NCI-H128 (cell line): Measurements from ENCODE around the gene PPDPF.

Experiments
- DNase-seq: peaks from one replicate; lab custom pipeline; 2025; ENCODE audit not compliant: unreplicated experiment; lab: John Stamatoyannopoulos, UW

PPDPF gene

DNA sequence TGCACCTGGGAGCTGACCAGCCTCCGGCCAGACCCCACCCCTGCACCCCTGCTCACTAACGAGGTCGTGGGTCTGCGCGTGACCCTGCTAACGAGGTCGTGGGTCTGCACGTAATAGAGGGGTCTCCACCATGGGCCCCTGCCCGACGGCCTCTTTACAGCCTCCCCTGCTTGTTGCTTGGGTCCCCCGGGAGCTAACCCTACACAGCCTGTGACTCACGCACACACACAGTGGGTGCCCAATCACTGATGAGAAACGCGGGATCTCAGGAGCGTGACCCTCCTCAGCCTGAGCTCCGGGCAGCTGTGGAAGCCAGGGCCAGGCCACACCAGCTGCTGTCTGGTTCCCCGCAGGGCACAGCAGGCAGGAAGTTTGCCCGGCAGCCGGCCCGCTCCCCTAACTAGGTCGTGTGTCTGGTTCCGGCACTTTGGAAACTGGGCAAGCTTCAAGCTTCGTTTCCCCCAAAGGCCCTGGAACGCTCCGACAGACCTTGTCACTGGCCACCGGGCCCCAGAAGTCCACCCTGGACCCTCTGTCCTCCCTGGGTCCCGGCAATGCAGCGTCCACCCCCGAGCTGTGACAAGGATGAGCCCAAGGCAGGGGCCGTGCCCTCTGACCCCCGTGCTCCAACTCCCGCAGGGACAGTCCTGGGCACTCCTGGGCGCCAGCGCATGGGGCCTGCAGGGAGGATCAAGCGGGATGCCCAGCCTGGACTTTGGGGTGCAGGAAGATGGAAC is 15.8 kb downstream of the PPDPF start:
- no peak for DNase-seq

DNA sequence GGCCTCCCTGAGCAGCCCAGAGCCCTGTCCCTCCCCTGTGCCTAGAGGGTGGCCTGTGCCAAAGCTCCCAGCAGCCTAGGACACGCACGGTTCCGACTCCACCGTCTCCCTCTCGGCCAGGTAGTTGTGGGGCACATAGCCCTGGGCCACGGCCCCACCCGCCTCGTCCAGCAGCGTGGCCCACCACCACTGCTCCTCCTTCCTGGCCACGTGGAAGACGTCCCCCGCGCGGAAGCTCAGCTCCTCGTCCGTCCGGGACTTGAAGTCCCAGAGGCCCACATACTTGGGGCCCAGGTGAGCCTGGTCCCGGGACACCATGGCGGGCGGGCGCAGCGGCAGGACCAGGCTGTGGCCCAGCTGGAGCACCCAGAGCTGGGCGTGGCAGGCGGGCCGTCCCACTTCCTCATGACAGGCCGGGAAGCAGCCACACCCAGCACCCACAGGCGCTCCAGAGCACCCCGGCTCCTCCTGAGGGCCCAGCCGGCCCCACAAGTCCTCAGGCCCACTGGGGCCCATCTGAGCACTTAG is 16.5 kb downstream of the PPDPF start, which contains the start of gene PTK6:
Gene PTK6 (minus strand): TSS at position 380 of the 528 bp plus-strand sequence. CDS start 62 bp downstream, at position 318.
- no peak for DNase-seq

DNA sequence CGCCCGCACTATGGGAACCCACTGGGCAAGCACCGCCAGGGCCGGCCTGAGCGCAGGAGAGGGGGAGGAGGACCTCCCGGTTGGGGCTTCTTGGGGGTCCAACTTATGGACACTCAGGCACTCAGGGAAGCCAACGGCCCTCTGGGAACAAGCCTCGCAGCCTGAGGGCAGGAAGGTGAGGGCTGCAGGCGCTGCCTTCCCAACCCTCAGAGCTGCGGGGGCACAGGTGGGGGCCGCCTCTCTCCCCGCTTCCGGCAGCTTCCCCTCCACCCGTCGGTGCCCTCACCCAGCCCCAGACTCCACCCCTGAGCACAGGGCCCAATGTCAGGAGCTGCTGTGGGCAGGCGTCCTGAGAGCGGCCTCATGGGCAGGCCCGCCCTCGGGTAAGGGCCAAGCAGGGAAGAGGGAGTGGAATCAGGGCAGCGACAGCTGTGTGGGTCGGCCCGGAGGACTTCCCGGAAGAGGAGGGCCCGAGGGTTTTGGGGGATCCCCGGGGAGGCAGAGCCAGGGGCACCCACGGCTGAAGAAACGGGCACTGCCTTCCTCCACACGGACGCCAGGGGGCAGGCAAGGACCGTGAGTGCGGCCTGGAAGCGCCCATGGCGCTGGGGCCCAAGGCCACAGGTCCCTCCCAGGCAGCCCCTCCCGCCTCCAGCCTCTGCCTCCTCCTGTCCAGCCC is 17.1 kb downstream of the PPDPF start:
- peak; percentile 38 for DNase-seq

DNA sequence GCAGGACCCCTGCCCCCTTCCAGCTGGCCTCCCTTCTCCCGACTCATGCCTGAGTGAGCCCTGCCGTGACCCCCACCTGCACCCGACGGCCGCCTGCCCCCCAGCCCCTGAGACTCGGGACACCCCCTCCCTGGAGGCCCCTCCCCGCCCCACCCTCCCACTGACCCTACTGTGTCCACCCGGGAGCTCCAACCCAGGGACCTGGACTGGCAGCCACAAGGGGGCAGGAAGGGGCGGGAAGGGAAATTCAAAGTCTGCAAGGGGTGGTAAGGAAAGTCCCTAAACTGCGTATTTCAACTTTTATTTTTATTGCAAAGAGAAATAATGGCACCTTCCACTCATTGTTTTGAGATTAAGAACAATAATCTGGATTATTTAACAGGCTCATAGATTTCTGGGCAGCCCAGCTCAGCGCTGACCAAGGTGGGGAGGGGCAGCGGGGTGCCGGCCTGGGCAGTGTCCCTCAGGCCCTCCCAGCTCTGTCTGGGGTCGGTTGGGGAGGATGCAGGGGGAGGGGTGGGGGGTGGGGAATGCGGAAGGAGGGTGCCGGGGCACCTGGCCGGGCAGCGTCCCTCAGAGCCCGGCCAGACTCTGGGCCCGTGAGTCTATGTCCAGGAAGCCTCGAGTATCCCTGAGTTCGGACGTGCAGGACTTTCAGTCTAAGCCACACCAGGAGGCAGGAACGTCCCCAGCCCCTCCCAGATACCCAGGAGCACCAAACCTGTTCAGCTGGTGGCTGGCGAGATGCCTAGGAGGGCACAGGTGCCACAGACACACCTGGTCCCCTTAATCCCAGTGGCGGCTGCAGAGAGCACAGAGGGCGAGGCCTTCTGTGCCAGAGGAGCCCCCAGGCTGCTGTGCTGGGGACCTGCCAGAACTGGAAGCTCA is 17.9 kb downstream of the PPDPF start:
- peak; percentile 10 for DNase-seq

DNA sequence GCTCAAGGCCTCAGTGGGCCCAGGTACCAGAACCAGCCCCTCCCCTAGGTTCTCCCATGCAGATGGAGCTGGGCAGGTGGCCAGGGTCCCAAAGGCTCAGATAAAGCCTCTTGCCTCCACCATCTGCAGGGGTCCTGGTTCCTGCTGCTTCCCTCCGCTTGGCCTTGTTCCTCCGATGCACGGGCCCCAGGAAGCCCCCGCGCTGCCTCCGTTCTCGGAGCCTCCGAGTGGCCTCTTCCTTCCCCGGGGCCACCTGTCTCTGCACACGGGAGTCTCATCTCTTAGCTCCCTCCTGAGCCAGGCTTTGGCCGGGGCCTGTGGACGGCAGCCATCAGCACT is 18.5 kb downstream of the PPDPF start:
- DNase-seq = no peak

DNA sequence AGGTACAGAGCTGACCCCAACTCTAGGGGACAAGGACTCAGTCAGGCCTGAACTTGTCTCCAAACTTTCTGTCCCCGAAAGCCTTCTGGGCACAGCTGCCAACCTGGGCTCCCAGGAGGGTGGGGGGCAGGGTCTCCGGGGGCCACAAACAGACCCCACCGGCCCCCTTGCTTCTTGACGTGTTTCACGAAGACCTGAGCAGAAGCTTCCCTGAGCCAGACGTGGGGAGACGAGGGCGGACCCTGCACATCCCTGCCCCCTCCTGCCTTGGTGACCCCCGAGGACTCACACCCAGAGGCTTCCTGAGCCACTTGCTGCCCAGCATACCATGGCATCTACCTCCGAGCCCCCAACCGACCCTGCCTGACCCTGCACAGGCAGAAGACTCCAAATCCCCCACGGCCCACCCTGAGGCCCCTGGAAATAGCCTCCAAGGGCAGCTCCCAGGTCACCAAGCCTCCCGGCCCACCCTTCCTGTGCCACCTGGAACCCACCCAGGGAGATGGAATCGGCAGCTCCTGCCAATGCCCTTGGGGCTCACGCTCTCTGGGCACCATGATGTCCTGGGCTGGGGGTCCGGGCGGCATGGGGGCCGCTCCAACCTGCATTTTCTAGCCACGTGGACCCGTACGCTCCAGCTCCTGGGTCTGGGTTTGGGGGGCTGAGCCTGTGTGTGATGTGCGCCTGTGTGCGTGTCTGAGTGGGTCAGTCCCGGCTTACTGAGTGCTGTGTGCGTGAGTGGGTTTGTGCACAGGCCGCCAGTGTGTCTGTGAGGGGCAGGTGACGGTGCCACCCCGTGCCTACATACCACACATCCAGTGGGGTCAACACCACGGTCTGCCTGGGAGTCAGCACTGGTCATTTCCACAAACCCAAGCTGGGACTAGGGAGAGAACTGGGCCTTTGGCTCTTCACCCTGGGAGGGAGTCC is 19.1 kb downstream of the PPDPF start:
- DNase-seq = no peak

DNA sequence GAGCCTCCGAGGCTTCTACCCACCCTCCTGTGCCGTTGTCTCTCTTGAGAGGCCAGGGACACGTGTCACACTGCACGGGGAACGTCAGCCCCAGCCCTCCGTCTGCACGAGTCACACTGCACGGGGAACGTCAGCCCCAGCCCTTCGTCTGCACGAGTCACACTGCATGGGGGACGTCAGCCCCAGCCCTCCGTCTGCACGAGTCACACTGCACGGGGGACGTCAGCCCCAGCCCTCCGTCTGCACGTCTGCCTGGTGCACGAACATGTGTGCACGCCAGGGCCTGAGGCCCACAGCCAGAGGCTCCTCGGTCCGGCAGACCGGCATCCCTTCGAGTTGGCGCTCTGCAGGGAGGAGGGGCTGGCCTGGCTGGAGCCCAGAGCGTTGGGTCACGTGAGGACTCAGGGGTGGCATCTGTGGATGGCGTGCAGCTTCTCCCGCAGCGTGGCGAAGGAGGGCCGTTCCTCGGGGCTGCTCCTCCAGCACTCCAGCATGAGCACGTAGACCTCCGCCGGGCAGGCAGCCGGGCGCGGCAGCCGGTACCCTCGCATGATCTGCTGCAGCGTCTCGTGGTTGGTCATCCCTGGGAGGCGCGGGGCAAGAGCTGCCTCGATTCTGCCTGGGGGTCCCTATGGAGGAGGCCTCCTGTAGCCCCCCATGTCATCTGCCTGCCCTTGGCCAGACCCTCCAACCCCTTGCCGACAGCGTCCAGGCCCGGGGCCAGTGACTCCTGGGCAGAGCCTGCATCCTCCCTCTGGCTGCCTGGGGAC is 20.0 kb downstream of the PPDPF start:
- no peak for DNase-seq

DNA sequence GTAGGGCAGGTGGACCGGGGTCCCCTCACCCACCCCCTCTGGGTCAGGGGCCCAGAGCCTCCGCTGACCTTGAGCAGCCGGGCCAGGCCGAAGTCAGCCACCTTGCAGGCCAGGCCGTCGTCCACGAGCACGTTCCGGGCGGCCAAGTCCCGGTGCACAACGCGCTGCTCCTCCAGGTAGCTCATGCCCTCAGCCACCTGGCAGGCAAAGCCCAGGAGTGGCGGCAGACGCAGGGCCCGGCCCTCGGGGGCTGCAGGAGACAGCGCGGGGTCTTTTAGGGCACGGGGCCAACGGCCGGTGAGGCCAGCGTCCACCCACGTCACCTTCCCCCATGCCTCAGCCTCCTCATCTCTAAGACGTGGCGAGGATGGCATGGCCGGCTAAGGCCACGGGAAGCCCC is 20.8 kb downstream of the PPDPF start:
- DNase-seq = no peak

DNA sequence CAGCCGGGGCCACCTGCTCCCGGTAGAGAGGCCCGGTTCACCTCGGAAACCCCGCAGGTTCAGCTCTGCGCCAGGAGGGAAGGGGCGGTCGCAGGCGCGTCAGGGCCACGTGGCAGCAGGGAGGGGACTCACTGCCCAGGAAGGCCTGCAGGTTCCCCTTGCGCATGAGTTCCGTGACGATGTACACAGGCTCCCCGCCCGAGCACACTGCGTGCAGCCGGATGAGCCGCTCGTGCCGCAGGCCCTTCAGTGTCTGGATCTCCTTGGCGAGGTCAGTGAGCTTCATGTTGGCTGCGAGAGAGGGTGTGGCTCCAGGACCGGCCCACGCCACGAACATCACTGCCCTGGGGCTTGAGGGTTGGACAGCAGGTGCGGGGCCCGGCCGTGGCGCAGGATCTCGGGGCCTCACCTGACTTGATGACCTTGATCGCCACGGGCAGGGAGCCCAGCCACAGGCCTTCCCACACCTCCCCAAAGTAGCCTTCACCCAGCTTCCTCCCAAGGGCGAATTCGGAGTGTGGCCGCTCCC is 21.5 kb downstream of the PPDPF start:
- DNase-seq = no peak

DNA sequence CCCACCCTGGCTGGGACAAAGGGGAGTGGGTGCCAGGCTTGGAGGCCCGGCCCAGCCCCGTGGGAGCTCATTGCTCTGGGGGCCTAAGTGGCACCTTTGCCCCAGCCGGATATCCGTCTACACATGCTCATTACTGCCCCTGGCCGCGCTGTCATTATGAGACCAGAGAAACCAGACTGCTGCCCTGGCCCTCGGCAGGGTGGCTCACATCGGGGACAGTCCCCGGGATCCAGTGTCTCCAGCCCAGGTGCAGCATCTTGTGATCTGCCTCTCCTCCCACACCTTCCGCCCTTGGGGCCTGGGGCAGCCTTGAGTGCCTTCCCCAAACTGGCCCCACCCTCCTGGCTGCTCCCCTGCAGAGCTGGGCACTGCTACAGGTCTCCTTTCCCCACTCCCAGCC is 22.1 kb downstream of the PPDPF start:
- no peak for DNase-seq

DNA sequence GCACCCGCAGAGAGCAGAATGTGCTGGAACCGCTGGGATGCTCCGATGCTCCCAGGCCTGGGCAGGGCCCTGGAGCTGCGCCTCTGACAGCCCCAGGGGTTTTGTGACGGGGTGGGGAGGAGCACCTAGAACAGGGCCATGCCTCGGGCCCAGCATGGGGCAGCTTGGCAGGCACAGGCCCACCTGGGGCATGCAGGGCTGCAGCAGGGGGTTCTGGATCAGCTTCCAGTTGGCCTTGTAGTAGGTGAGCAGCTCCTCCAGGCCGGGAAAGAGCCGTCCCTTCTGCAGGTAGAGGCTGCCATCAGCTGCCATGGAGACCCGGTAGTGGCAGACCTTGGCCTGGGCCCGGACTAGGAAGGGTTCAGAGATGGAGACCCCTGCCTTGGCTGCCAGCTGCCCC is 22.6 kb downstream of the PPDPF start:
- no peak for DNase-seq

DNA sequence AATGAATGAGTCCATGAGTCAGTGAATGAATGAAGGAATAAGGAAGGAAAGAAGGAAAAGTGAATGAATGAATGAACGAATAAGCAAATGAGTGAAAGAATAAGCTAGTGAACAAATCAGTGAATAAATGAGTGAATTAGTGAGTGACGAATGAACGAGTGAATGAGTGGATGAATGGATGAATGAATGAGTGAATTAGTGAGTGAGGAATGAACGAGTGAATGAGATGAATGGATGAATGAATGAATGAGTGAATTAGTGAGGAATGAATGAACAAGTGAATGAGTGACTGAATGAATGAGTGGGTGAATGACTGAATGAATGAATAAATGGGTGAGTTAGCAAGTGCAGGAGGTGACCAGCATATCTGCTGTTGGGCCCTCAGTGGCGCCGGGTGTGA is 23.2 kb downstream of the PPDPF start:
- no peak for DNase-seq

DNA sequence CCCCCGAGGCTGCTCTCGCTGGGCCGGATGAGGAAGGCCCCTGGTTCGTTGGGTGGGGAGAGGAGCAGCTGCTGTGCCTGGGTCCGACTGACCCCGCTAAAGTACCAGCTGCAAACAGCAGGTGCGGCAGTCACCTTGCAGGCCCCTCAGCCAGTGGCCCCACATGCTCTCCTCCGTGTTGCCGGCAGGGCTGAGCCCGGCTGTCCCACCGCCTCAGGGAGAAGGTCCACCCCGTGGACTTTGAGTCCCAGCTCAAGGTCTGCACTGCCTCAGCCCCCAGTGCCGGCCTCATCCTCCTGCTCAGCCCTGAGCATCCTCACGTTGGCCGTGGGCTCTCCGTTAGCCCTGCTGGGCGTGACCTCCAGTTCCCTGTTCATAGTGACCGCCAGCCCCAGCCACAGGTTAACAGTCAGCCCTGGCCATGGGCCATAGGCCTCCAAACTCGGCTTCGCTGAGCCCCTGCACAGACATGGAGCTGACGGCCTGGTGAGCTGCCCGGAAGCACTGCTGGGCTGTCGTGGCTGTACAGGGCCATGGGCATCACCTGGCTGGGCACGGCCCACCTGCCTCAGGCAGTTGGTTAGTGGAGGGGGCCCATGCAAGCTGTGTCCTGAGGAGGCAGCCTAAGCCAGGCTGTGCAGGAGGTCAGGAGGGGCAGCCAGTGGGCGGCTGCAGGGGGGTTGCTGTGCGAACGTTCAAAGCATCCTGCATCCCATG is 23.8 kb downstream of the PPDPF start:
- DNase-seq = no peak

DNA sequence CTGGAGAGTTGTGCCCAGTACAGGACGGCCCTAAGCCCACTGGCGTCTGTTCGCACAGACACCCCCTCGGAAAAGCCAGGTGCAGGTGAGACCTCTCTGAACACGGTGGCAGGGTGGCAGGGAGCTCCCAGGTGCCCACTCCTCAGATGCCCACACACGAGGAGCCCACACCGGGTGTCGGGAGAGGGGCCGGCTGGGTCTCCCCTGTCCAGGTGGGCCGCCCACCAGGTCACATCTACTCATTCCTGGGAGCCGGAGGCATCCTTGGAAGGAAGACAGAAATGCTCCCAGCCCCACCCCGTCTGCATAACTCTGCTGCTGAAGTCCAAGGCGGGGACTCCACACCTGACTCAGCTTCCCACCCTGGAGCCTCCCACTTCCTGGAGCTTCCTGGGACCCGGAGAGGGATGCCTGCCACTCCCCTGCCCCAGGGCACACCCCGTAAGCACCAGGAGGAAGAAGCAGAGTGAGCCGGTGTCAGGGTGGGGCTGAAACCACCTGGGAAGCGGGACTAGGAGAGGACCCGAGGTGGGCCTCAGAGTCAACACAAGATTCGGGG is 24.5 kb downstream of the PPDPF start:
- DNase-seq = no peak

DNA sequence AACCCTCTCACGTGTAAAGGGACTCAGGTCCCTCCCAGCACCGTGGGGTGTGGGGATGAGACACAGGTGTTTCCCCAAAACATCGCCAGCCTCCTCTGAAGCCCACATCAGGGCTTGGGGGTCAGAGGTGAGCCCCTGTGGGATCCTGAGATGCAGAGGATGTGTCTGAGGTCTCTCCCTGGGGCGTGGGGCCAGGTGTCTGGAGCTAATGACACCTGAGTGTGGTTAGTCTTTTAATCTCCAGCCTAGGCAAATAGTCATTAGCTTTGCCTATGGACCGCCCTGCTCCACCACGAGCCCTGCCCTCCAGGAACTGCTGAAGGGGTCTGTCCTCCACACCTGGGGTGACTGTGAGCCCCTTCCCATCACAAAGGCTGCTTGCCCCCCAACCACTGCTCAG is 25.2 kb downstream of the PPDPF start:
- DNase-seq = no peak

DNA sequence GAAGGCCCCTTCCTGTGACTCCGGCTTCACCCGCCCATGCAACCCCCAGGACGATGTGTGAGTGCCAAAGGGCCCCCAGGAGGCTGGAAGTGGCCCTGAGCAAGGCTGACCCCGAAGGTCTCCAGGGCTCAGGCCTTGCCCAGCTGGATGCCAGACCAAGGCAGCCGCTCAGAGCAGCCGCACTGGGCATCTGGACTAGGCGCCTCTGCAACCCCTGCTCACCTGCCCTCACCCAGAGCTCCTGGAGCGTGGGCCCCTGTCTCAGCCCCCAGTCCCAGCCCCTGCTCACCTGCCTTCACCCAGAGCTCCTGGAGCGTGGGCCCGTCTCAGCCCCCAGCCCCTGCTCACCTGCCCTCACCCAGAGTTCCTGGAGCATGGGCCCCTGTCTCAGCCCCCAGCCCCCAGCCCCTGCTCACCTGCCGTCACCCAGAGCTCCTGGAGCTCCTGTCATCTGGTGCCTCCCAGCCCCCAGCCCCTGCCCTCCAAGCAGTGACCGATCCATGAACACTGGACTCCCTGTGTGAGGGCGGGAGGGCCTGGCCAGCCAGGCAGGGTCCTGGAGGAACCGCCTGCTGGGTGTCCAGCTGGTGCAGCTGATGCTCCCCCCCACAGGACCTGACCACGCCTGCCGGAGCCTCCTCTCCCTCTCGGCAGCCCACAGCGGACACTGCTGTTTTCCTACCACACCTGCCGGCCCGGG is 25.8 kb downstream of the PPDPF start:
- no peak for DNase-seq

DNA sequence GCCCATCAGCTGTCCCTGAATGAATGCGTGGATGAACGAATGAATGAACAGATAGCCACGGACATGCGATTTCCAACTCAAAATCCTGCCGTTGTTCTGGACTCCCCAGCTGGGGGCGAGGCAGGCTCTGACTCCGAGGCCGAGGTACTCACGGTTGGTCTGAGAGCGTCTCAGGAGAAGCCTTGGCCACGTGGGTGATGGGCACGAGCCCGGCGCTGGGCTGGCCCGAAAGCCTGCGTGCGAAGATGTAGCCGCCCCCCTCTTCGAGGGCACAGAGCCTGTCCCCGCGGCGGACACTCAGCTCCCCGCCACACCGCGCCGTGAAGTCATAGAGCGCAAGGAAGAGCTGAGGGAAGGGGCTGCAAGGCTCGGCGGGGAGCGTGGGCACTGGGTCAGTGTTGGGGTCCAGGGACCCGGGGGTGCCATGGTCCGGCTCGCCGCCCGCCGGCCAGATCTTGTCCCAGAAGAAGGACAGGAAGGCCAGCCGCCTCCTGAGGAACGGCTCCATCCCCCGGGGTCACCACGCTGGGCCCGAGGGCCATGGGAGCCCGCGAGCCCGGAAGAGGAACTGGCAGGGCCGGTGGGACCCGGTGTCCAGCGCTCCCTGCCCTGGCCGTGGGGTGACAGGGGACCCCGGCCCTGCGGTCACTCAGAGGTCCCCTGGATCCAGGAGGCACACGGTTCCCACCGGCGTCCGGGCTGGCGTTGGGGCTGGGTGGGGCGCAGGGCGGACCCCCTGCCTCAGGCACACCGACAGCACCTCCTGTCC is 26.6 kb downstream of the PPDPF start:
- no peak for DNase-seq
